AG04450 (cell line): ENCODE measurements around the gene CCR5AS.

ENCODE experiments used
- CTCF ChIA-PET: fragments of 300-600, 350-600 bp; formaldehyde crosslinking; extraction: SDS; loops from one replicate; lab custom pipeline; 2022; ENCODE audit warnings: antibody characterized with exemption, inconsistent platforms; lab: Charles Lee
- POLR2A ChIA-PET: fragments of 350-600 bp; formaldehyde crosslinking; extraction: SDS; loops from one replicate; lab custom pipeline; 2021; ENCODE audit warnings: antibody characterized with exemption, inconsistent platforms; lab: Yijun Ruan, JAX
- DNase-seq: peaks from one replicate; pipeline ENCODE4 v3.0.0-alpha.2; 2011; ENCODE audit warnings: low read depth, low spot score
- H3K27ac ChIP-seq: one replicate; pipeline ENCODE4 v1.5.1; 2012; ENCODE audit warnings: low read depth, low read length, control low read depth
- H3K27me3 ChIP-seq: one replicate; pipeline ENCODE4 v1.6.0; 2012; ENCODE audit warnings: low read length; ENCODE audit not compliant: control insufficient read depth, insufficient read depth
- H3K4me3 ChIP-seq: 2 replicates; pipeline ENCODE4 v1.5.1; 2011; ENCODE audit warnings: mild to moderate bottlenecking, low read depth, low read length, control low read depth
- H3K9me3 ChIP-seq: 2 replicates; pipeline ENCODE4 v1.5.1; 2012; ENCODE audit warnings: low read length; ENCODE audit not compliant: control insufficient read depth, insufficient read depth
- TF ChIP-seq, protein P1 (sequence below): IDR thresholded peaks from 2 replicates; pipeline ENCODE4 v1.5.1; 2011; ENCODE audit warnings: low read depth, low read length, control low read depth, inconsistent platforms

CCR5AS gene

DNA sequence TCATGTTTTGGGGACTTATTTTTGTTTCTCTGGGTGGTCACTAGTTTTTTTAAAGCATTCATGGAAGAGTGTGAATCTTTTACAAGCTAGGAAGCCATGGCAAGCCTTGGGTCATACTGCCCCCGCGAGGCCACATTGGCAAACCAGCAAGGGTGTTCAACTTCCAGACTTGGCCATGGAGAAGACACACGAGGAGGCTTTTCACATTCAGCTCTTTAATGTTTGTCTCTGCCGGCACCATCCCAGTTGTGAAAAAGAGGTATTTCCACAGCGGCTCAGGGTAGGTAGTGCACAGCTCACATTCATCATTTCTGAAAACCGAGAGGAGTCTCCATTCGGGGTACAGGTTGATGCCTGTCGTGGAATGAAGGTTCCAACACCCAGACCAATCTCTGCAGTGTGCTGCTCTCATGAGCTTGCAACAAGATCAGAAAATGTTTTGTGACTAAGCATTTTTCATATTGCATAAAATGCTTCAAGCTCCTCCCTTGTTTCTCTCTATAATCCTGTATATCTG, 28.4 kb downstream of the CCR5AS start:
- H3K27me3 ChIP-seq = peaks cover 13% of the 10 kb centered on the region
- H3K4me3 ChIP-seq = no peak overlapping the region
- TF ChIP-seq, protein P1, sequence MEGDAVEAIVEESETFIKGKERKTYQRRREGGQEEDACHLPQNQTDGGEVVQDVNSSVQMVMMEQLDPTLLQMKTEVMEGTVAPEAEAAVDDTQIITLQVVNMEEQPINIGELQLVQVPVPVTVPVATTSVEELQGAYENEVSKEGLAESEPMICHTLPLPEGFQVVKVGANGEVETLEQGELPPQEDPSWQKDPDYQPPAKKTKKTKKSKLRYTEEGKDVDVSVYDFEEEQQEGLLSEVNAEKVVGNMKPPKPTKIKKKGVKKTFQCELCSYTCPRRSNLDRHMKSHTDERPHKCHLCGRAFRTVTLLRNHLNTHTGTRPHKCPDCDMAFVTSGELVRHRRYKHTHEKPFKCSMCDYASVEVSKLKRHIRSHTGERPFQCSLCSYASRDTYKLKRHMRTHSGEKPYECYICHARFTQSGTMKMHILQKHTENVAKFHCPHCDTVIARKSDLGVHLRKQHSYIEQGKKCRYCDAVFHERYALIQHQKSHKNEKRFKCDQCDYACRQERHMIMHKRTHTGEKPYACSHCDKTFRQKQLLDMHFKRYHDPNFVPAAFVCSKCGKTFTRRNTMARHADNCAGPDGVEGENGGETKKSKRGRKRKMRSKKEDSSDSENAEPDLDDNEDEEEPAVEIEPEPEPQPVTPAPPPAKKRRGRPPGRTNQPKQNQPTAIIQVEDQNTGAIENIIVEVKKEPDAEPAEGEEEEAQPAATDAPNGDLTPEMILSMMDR = peak; percentile 71
- H3K27ac ChIP-seq = no peak overlapping the region
- ChIA-PET POLR2A (interaction anchor here (0.7 kb wide), 1 partner anchor 15 kb away, joined by 3 read pairs; no protein-coding TSS in a partner anchor), CTCF (interaction anchor here (0.7 to 2.8 kb wide), 22 partner anchors 8 to 445 kb away, joined by 3 to 27 read pairs (median 4); no protein-coding TSS in a partner anchor)
- H3K9me3 ChIP-seq = no peaks in the 10 kb centered on the region
- DNase-seq = peak; percentile 13

DNA sequence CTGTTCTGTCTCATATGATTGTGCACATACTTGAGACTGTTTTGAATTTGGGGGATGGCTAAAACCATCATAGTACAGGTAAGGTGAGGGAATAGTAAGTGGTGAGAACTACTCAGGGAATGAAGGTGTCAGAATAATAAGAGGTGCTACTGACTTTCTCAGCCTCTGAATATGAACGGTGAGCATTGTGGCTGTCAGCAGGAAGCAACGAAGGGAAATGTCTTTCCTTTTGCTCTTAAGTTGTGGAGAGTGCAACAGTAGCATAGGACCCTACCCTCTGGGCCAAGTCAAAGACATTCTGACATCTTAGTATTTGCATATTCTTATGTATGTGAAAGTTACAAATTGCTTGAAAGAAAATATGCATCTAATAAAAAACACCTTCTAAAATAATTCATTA, 31.1 kb downstream of the CCR5AS start:
- no peak overlapping the region for H3K27ac ChIP-seq
- H3K9me3 ChIP-seq = no peaks in the 10 kb centered on the region
- H3K4me3 ChIP-seq = no peak overlapping the region
- peaks cover 14% of the 10 kb centered on the region for H3K27me3 ChIP-seq
- CTCF ChIA-PET = no interaction called here
- POLR2A ChIA-PET = no interaction called here
- TF ChIP-seq, protein P1 = no peak
- DNase-seq = no peak

DNA sequence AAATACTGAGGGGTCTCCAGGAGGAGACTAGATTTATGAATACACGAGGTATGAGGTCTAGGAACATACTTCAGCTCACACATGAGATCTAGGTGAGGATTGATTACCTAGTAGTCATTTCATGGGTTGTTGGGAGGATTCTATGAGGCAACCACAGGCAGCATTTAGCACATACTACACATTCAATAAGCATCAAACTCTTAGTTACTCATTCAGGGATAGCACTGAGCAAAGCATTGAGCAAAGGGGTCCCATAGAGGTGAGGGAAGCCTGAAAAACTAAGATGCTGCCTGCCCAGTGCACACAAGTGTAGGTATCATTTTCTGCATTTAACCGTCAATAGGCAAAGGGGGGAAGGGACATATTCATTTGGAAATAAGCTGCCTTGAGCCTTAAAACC, 31.6 kb downstream of the CCR5AS start:
- CTCF ChIA-PET = interaction anchor here (0.9 kb wide), 1 partner anchor 296 kb away, joined by 4 read pairs; no protein-coding TSS in a partner anchor
- POLR2A ChIA-PET = no interaction called here

DNA sequence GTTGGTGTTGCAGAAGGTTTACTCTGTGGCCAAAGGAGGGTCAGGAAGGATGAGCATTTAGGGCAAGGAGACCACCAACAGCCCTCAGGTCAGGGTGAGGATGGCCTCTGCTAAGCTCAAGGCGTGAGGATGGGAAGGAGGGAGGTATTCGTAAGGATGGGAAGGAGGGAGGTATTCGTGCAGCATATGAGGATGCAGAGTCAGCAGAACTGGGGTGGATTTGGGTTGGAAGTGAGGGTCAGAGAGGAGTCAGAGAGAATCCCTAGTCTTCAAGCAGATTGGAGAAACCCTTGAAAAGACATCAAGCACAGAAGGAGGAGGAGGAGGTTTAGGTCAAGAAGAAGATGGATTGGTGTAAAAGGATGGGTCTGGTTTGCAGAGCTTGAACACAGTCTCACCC, 32.1 kb downstream of the CCR5AS start:
- DNase-seq = no peak
- Histone ChIP-seq H3K4me3 (no peak overlapping the region), H3K27ac (no peak overlapping the region), H3K27me3 (peaks cover 14% of the 10 kb centered on the region), H3K9me3 (no peaks in the 10 kb centered on the region)
- TF ChIP-seq, protein P1 = no peak
- ChIA-PET POLR2A (no interaction called here), CTCF (interaction anchor here (0.9 kb wide), 1 partner anchor 296 kb away, joined by 4 read pairs; no protein-coding TSS in a partner anchor)

More for the DNA sequence above, 31.6 kb downstream of the CCR5AS start:
- TF ChIP-seq, protein P1 = no peak
- no peak overlapping the region for H3K4me3 ChIP-seq
- H3K9me3 ChIP-seq = no peaks in the 10 kb centered on the region
- H3K27me3 ChIP-seq = peaks cover 14% of the 10 kb centered on the region
- H3K27ac ChIP-seq = no peak overlapping the region
- DNase-seq = no peak

GRCh38 chr3:46372492-46373359, 34.1 kb downstream of the CCR5AS start:
- no peak for DNase-seq
- POLR2A ChIA-PET = no interaction called here

More at GRCh38 chr3:46372492-46373359, 34.1 kb downstream of the CCR5AS start:
- H3K27me3 ChIP-seq = peaks cover 22% of the 10 kb centered on the region
- no peaks in the 10 kb centered on the region for H3K9me3 ChIP-seq
- H3K27ac ChIP-seq = no peak overlapping the region
- H3K4me3 ChIP-seq = no peak overlapping the region
- CTCF ChIA-PET = interaction anchor here (0.8 to 3.5 kb wide), 6 partner anchors 285 to 434 kb away, joined by 3 to 20 read pairs (median 4); no protein-coding TSS in a partner anchor
- TF ChIP-seq, protein P1 = peak; percentile 64
